OCI-LY1 (cell line): ENCODE measurements around the gene UNC13C.

ENCODE experiments used
- H2AFZ ChIP-seq: fragments of 200-600 bp; sonication (generic), shearing (Covaris generic); 2 replicates; pipeline ENCODE4 v1.6.0; 2014; ENCODE audit warnings: antibody characterized with exemption, mild to moderate bottlenecking, low read length
- H3F3A ChIP-seq: fragments of 200-600 bp; sonication (generic), shearing (Covaris generic); 2 replicates; pipeline ENCODE4 v1.6.0; 2014; ENCODE audit warnings: mild to moderate bottlenecking, antibody characterized with exemption, low read length, moderate library complexity; ENCODE audit not compliant: insufficient read depth
- H3K27ac ChIP-seq: fragments of 200-600 bp; sonication (generic); 2 replicates; pipeline ENCODE4 v1.5.1; 2014; ENCODE audit warnings: low read length, mixed run types, mild to moderate bottlenecking, low read depth; ENCODE audit not compliant: poor library complexity, severe bottlenecking
- H3K27me3 ChIP-seq: fragments of 200-600 bp; sonication (generic); 2 replicates; pipeline ENCODE4 v1.6.0; 2014; ENCODE audit warnings: antibody characterized with exemption, mild to moderate bottlenecking, low read length, moderate library complexity; ENCODE audit not compliant: insufficient read depth
- H3K36me3 ChIP-seq: fragments of 200-600 bp; sonication (generic); 2 replicates; pipeline ENCODE4 v1.6.1; 2014; ENCODE audit warnings: mild to moderate bottlenecking, antibody characterized with exemption, low read length, moderate library complexity, mixed read lengths; ENCODE audit not compliant: insufficient read depth
- H3K4me1 ChIP-seq: fragments of 200-600 bp; sonication (generic); 2 replicates; pipeline ENCODE4 v1.5.1; 2014; ENCODE audit warnings: mild to moderate bottlenecking, low read length, moderate library complexity; ENCODE audit not compliant: insufficient read depth, severe bottlenecking
- H3K4me2 ChIP-seq: fragments of 200-600 bp; sonication (generic), shearing (Covaris generic); 2 replicates; pipeline ENCODE4 v1.6.1; 2014; ENCODE audit warnings: low read length
- H3K4me3 ChIP-seq: fragments of 200-600 bp; sonication (generic); 2 replicates; pipeline ENCODE4 v1.5.1; 2014; ENCODE audit warnings: low read length, low read depth, mild to moderate bottlenecking, mixed read lengths; ENCODE audit not compliant: poor library complexity, severe bottlenecking
- H3K79me2 ChIP-seq: fragments of 200-600 bp; shearing (Covaris generic); 2 replicates; pipeline ENCODE4 v1.6.1; 2016; ENCODE audit warnings: mixed run types, low read length, mixed read lengths; ENCODE audit not compliant: insufficient read depth
- H3K9ac ChIP-seq: fragments of 200-600 bp; sonication (generic), shearing (Covaris generic); 2 replicates; pipeline ENCODE4 v1.6.1; 2014; ENCODE audit warnings: mild to moderate bottlenecking, low read length, mixed read lengths
- H3K9me2 ChIP-seq: fragments of 200-600 bp; sonication (generic), shearing (Covaris generic); 2 replicates; pipeline ENCODE4 v1.6.1; 2014; ENCODE audit warnings: low read depth, mild to moderate bottlenecking, low read length, mixed read lengths
- H3K9me3 ChIP-seq: fragments of 200-600 bp; shearing (Covaris generic); 2 replicates; pipeline ENCODE4 v1.6.1; 2014; ENCODE audit warnings: low read length, mixed read lengths
- H4K20me1 ChIP-seq: fragments of 200-600 bp; sonication (generic), shearing (Covaris generic); 2 replicates; pipeline ENCODE4 v1.6.0; 2016; ENCODE audit warnings: mild to moderate bottlenecking, low read length; ENCODE audit not compliant: insufficient read depth
- CTCF ChIP-seq: fragments of 200-600 bp; sonication (generic), shearing (Covaris generic); IDR thresholded peaks from 2 replicates; pipeline ENCODE4 v1.5.1; 2017; ENCODE audit warnings: mild to moderate bottlenecking, antibody characterized with exemption, low read length, moderate library complexity, mixed read lengths
- EZH2 ChIP-seq: fragments of 200-600 bp; sonication (generic), shearing (Covaris generic); IDR thresholded peaks from 2 replicates; pipeline ENCODE4 v1.8.0; 2017; ENCODE audit warnings: borderline replicate concordance, mixed run types, mild to moderate bottlenecking, antibody characterized with exemption, low read length, moderate library complexity, mixed read lengths

The UNC13C gene

DNA sequence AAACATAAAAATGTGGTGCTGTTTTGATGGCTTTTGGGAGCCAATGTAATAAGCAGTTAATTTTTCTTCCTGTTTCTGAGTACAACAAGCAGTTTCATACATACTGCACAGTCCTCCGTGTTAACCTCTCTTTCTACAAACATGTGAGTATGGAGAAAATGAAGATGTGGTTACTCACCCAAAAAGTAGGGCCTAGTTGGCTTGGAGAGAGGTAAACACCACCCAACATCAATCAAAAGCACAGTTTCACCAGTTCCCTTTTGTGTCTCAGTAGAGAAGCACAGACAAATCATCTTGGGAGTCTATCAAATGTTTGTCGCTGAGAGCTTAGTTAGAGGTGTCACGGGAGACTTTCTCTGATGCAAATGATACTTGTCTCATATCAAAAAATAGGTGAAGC is 320.2 kb downstream of the UNC13C start:
- Histone ChIP-seq H3K4me2 (no peak overlapping the region), H3K79me2 (no peaks in the 10 kb centered on the region), H3K9me3 (no peaks in the 10 kb centered on the region), H3K36me3 (no peaks in the 10 kb centered on the region), H3K27ac (no peak overlapping the region), H3K4me3 (no peak overlapping the region), H3K27me3 (no peaks in the 10 kb centered on the region), H3F3A (no peaks in the 10 kb centered on the region), H2AFZ (no peak overlapping the region), H3K4me1 (no peaks in the 10 kb centered on the region), H3K9me2 (no peaks in the 10 kb centered on the region), H4K20me1 (no peaks in the 10 kb centered on the region), H3K9ac (no peak overlapping the region)
- TF ChIP-seq EZH2 (no peak), CTCF (no peak)

GRCh38 chr15:54304321-54304720 is 326.1 kb downstream of the UNC13C start:
- H3K9me2 ChIP-seq = no peaks in the 10 kb centered on the region
- H3K4me2 ChIP-seq = no peak overlapping the region
- TF ChIP-seq EZH2 (no peak), CTCF (no peak)

DNA sequence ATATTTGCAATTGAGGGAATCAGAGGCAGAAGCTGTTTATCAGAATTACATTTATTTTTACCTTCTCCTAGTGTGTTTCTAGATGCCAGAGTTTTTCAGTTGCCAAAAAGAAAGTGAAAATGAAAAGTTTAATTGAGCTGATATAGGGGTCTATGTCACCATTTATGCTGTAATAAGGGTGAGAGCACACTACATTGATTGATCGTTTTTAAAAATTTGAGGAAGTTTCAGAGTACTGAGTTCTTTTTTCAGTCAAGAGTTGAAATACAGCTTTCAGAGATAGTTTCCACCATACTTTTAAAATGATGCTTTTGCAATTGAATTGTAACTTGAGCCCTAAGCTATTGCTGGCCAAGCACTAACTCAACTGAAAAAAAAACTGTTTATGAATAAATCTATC is 326.9 kb downstream of the UNC13C start:
- H3K9ac ChIP-seq = no peak overlapping the region
- no peaks in the 10 kb centered on the region for H4K20me1 ChIP-seq

More at GRCh38 chr15:54304321-54304720, 326.1 kb downstream of the UNC13C start:
- Histone ChIP-seq H3K79me2 (no peaks in the 10 kb centered on the region), H3K27me3 (no peaks in the 10 kb centered on the region), H3K27ac (no peak overlapping the region), H3K4me3 (no peak overlapping the region), H3K36me3 (no peaks in the 10 kb centered on the region), H3K9ac (no peak overlapping the region), H3F3A (no peaks in the 10 kb centered on the region), H3K4me1 (no peaks in the 10 kb centered on the region), H2AFZ (no peak overlapping the region), H4K20me1 (no peaks in the 10 kb centered on the region), H3K9me3 (no peaks in the 10 kb centered on the region)

More for the DNA sequence above, 326.9 kb downstream of the UNC13C start:
- no peak overlapping the region for H3K4me2 ChIP-seq
- TF ChIP-seq CTCF = no peak
- H3K9me2 ChIP-seq = no peaks in the 10 kb centered on the region
- no peaks in the 10 kb centered on the region for H3K27me3 ChIP-seq
- H3K36me3 ChIP-seq = no peaks in the 10 kb centered on the region
- no peak overlapping the region for H3K4me3 ChIP-seq
- H3K4me1 ChIP-seq = no peaks in the 10 kb centered on the region
- no peak overlapping the region for H2AFZ ChIP-seq
- no peaks in the 10 kb centered on the region for H3K9me3 ChIP-seq
- no peak overlapping the region for H3K27ac ChIP-seq
- H3K79me2 ChIP-seq = no peaks in the 10 kb centered on the region
- no peaks in the 10 kb centered on the region for H3F3A ChIP-seq
